BJ (cell line): ENCODE data around the gene ELAVL2. TPM values are rescaled to one million over a fixed set of nuclear protein-coding genes. Genes with fewer than 3 reads are reported as not detected.

Experiments
- CTCF ChIA-PET: fragments of 350-600 bp; formaldehyde crosslinking; extraction: SDS; loops from one replicate; lab custom pipeline; 2021; ENCODE audit warnings: antibody characterized with exemption, inconsistent platforms; lab: Yijun Ruan, JAX
- POLR2A ChIA-PET: fragments of 300-600 bp; sonication (Branson Sonifier 250); formaldehyde crosslinking; extraction: SDS; loops from one replicate; lab custom pipeline; 2021; ENCODE audit warnings: antibody characterized with exemption; lab: Charles Lee
- DNase-seq: peaks from one replicate; pipeline ENCODE4 v3.0.0-alpha.2; 2011; ENCODE audit warnings: low read depth
- H3K27me3 ChIP-seq: 2 replicates; pipeline ENCODE4 v1.6.0; 2011; ENCODE audit warnings: low read length; ENCODE audit not compliant: control insufficient read depth, insufficient read depth
- H3K36me3 ChIP-seq: 2 replicates; pipeline ENCODE4 v1.5.1; 2011; ENCODE audit warnings: low read length; ENCODE audit not compliant: control insufficient read depth, insufficient read depth
- H3K4me3 ChIP-seq: 2 replicates; pipeline ENCODE4 v1.5.1; 2011; ENCODE audit warnings: low read depth, mild to moderate bottlenecking, control low read depth, low read length
- polyA plus RNA-seq: library from polyadenylated mRNA; depleted of rRNA; stranded (reverse); fragments of >200 nt; gene quantifications from 2 replicates; pipeline ENCODE4 v1.2.3, GENCODE V29; 2011
- TF ChIP-seq, protein P1 (sequence below): IDR thresholded peaks from 2 replicates; pipeline ENCODE4 v1.5.1; 2011; ENCODE audit warnings: low read depth, mild to moderate bottlenecking, control low read depth, inconsistent platforms, low read length, moderate library complexity; ENCODE audit not compliant: insufficient read depth

ELAVL2 gene
- polyA plus RNA-seq, 1 experiment: 0.04 TPM

DNA sequence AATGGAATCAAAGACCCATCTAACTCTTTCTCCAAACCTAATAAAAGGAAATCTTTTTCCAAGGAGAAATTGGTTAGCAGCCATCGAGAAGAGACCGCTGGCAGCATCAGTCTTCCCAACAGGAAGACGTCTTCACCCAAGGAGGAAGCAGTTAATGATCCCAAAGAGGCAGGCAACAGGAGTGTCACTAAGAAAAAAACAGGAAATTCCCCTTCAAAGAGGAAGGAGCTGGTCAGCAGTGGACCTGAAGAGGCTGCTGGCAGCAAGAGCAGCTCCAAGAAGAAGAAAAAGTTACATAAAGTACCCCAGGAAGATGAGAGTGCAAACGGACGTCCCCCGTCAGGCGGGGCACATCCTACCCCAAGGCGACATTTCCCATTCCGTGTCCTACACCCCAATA, 143.7 kb downstream of the ELAVL2 start:
- no peak for DNase-seq
- TF ChIP-seq, protein P1, sequence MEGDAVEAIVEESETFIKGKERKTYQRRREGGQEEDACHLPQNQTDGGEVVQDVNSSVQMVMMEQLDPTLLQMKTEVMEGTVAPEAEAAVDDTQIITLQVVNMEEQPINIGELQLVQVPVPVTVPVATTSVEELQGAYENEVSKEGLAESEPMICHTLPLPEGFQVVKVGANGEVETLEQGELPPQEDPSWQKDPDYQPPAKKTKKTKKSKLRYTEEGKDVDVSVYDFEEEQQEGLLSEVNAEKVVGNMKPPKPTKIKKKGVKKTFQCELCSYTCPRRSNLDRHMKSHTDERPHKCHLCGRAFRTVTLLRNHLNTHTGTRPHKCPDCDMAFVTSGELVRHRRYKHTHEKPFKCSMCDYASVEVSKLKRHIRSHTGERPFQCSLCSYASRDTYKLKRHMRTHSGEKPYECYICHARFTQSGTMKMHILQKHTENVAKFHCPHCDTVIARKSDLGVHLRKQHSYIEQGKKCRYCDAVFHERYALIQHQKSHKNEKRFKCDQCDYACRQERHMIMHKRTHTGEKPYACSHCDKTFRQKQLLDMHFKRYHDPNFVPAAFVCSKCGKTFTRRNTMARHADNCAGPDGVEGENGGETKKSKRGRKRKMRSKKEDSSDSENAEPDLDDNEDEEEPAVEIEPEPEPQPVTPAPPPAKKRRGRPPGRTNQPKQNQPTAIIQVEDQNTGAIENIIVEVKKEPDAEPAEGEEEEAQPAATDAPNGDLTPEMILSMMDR: no peak
- H3K36me3 ChIP-seq: no peaks in the 10 kb centered on the region
- H3K4me3 ChIP-seq: no peak overlapping the region
- no peaks in the 10 kb centered on the region; the same call in 1 of the 2 replicates for H3K27me3 ChIP-seq
- POLR2A ChIA-PET: no interaction called here
- CTCF ChIA-PET: no interaction called here

DNA sequence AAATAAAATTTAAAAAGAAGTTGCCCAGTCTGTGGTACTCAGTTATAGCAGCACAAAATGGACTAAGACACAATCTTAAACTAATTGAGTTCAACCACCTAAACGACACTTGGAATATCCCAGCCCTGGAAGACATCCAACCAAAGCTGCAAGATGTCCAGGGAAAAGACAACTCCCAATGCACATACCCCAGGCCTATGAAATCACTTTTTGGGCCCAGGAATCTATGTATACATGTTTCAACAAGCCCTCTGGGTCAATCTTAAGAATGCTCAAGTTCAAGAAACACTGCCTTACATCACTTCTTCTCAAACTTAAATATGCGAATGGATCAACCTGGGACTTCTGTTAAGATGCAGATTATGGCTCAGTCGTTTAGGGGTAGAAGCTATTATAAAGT, 148.6 kb downstream of the ELAVL2 start:
- POLR2A ChIA-PET: no interaction called here
- Histone ChIP-seq H3K27me3 (no peaks in the 10 kb centered on the region), H3K4me3 (no peak overlapping the region), H3K36me3 (no peaks in the 10 kb centered on the region)
- DNase-seq: no peak
- CTCF ChIA-PET: interaction anchor here (0.8 kb wide), 1 partner anchor 36 kb away, joined by 3 read pairs; no protein-coding TSS in a partner anchor
- TF ChIP-seq, protein P1: no peak

DNA sequence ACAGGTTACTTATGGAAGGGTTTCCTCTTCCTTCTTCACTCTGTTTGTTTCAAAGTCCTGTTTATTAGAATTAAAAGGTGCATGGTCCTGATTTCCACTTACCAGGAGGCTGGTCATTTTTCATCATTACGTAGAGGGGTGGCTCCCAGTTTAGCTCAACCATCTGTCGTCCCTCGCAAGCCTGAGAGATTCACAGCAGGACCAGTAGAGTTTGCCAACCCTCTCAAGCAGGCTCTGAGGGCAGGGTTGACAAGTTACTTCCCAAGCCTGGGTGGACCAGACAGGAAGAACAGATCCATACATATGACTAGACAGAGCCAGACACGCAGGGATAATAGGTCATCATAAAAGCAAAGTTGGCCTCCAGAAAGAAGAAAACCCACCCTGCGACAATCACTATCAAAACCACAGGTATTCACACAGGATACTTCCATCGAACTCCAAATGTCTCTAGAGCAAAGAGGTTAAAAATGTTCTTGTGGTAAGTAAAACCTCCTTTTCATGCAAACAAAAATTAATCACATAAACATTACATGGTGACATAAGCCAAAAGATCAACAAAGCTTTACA, 151.9 kb downstream of the ELAVL2 start:
- TF ChIP-seq, protein P1: no peak
- H3K27me3 ChIP-seq: no peaks in the 10 kb centered on the region
- no peaks in the 10 kb centered on the region for H3K36me3 ChIP-seq
- DNase-seq: no peak
- ChIA-PET POLR2A (no interaction called here), CTCF (no interaction called here)
- H3K4me3 ChIP-seq: no peak overlapping the region

DNA sequence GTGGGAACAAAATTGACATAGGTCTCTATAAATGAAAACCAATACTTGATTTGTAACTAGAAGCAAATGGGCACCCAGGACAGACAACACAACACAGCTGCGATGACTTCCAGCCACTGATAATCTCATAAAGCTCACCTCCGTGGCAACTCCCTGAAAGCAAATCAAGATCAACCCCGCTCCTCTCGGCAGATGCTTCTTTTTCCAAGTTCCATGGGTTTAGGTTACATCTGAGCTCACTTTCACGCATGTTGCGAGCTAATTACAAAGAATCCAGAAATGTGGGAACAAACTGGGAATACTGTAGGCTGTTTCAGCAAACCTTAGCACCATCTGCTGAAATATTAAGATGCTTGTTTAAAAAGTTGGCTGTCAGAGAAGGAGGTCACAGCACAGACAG, 153.9 kb downstream of the ELAVL2 start:
- TF ChIP-seq, protein P1: no peak
- no peak overlapping the region for H3K4me3 ChIP-seq
- H3K27me3 ChIP-seq: no peaks in the 10 kb centered on the region
- ChIA-PET CTCF (no interaction called here), POLR2A (no interaction called here)
- no peak for DNase-seq
- no peaks in the 10 kb centered on the region for H3K36me3 ChIP-seq

DNA sequence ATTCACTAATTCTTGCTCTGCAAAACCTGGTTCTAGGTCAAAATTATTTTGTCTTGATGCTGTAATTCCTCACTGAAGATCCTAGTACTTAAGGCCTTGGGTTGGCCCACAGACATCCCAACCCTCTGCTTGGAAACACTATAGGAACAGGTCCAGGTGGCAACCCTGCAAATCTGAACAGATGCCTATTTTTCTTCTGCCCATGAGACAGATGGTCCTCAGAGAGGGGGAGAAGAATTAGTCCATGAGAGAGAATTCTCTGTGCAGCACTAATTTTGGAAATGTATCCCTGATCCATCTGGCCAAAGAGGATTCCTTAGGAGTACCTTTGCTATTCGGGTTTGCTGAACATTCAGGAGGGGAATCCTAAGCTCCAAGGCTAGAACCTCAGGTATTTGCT, 156.3 kb downstream of the ELAVL2 start:
- Histone ChIP-seq H3K36me3 (no peaks in the 10 kb centered on the region), H3K27me3 (no peaks in the 10 kb centered on the region), H3K4me3 (no peak overlapping the region)
- no peak for DNase-seq
- TF ChIP-seq, protein P1: no peak
- POLR2A ChIA-PET: no interaction called here
- CTCF ChIA-PET: no interaction called here
